Measurements from ENCODE around the gene THAP12.

The THAP12 gene

DNA sequence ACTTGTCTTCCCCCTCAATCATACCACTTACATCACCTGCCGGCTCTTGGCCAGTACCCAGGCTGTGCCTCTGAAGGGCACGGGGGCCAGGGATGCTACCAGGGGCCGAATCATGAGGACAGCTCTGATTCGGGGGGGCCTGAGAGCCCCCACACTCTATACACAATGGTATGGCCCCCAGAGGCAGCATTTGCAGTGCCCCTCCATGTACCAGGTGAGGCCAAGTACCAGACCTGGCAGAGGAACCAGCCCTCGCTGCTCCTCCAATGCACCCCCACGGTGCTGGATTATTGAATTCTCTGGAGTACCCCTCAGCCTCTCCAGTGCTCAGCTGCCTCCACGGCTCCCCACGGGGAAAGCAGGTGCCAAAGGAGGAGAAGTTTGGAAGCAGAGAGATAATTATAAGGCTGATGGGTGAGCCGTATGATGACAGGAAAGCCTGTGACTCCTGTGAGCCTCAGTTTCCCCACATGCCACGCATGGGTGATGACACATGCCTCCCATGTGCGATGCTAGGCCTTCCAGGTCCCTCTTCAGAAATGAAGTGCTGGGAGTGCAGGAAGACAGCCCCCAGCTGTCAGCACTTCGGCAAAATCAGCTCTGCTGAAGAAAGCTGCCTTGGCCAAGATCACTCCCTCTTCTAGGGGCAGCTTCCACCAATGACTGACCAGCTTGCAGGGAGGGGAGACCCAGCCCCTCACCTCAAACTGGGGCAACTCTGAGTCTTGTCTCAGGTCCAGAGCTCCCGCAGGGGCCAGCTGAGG lies 69.9 kb downstream of the THAP12 start:
- H3K4me2 ChIP-seq, result no peak overlapping the region
- TF ChIP-seq Cebpa-rat (IDR thresholded peaks at IDR 0.05), result no peak
- H3K27me3 ChIP-seq, result peaks cover 0 to 8% (median 0%) of the 10 kb centered on the region in 11 experiments; a peak in 4 of 22 replicates
- peaks cover 0 to 4% (median 0%) of the 10 kb centered on the region in 11 experiments; a peak in 2 of 22 replicates for H4K20me1 ChIP-seq
- no peaks in the 10 kb centered on the region for H3K36me3 ChIP-seq
- H3K4me3 ChIP-seq, result no peak overlapping the region
- no peaks in the 10 kb centered on the region for H3K9me3 ChIP-seq (replicated peaks in 1 of 11)
- H3K9ac ChIP-seq, result no peak overlapping the region
- peaks cover 0 to 11% (median 7%) of the 10 kb centered on the region in 10 experiments; a peak in 10 of 20 replicates for H3K4me1 ChIP-seq
- H3K27ac ChIP-seq, result no peak overlapping the region

DNA sequence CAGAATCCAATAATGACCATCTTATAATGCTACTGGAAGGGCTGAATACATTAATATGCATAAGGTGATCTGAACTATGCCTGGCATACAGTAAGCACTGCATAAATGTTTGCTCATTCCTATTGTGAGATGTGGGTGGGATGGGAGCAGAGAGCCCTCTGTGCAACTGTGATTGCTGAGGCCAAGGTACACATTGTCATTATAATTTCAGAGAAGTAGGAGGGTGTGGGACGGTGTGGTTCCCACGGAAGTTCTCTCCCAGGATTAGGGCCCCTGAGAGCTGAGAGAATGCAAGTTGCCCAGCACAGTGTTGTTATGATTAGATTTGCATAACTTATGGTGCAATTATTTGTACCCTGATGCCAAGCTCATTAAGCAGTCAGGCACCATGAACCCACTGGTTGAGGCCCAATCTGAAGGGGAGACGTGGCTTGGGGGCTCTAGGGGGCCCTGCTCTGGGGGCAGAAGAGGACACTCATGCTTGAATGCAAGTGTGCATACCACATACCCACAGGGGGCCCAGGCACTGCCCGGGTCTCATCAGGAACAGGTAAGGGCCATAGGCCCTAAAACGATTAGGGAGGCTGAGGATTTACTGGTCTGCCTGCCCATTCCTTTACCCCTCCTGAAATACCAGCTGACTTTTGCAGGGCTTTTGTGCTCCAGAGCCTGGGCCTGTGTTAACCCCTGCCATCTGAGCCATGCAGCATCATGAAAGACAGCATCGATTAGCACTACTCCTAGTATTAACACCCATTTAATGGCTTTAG lies 72.8 kb downstream of the THAP12 start:
- TF ChIP-seq Cebpa-rat (IDR thresholded peaks at IDR 0.05), result no peak
- no peaks in the 10 kb centered on the region; a peak in 2 of 22 replicates for H4K20me1 ChIP-seq

GRCh38 chr11:76307396-76307795 lies 73.5 kb downstream of the THAP12 start:
- no peaks in the 10 kb centered on the region; a peak in 2 of 22 replicates for H4K20me1 ChIP-seq
- no peaks in the 10 kb centered on the region for H3K27me3 ChIP-seq
- H3K4me3 ChIP-seq, result no peak overlapping the region
- H3K36me3 ChIP-seq, result no peaks in the 10 kb centered on the region
- no peaks in the 10 kb centered on the region for H3K4me1 ChIP-seq
- no peak overlapping the region for H3K9ac ChIP-seq
- no peak overlapping the region for H3K27ac ChIP-seq
- no peaks in the 10 kb centered on the region for H3K9me3 ChIP-seq (replicated peaks in 1 of 11)
- no peak for TF ChIP-seq Cebpa-rat (IDR thresholded peaks at IDR 0.05)
- no peak overlapping the region for H3K4me2 ChIP-seq

More for the DNA sequence above, 72.8 kb downstream of the THAP12 start:
- no peaks in the 10 kb centered on the region for H3K9me3 ChIP-seq (replicated peaks in 1 of 11)
- no peak overlapping the region for H3K9ac ChIP-seq
- no peaks in the 10 kb centered on the region for H3K27me3 ChIP-seq
- no peak overlapping the region for H3K27ac ChIP-seq
- H3K4me2 ChIP-seq, result no peak overlapping the region
- H3K4me3 ChIP-seq, result no peak overlapping the region
- H3K4me1 ChIP-seq, result no peaks in the 10 kb centered on the region
- no peaks in the 10 kb centered on the region for H3K36me3 ChIP-seq

DNA sequence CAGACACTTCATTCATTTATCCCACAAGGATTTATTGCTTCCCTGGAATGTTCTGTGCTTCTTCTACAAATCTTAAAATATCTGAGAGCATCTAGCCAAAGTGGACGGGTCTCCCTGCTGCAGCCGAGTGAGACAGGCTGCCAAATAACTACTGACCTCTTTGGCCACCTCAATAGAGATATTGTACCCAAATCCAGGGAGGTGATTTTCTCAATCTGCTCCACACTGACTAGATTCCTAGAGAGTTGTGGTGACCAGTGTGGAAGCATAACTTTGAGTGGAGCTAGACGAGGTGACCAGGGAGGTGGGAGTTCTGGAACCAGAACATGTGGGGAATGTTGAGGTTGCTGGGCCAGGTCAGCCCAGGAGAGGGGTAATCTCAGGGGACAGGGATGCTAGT lies 77.5 kb downstream of the THAP12 start:
- H3K4me1 ChIP-seq, result no peaks in the 10 kb centered on the region
- TF ChIP-seq Cebpa-rat (IDR thresholded peaks at IDR 0.05), result no peak
- H4K20me1 ChIP-seq, result no peaks in the 10 kb centered on the region; a peak in 1 of 22 replicates
- H3K4me3 ChIP-seq, result no peak overlapping the region
- H3K27ac ChIP-seq, result no peak overlapping the region
- no peak overlapping the region for H3K9ac ChIP-seq
- no peaks in the 10 kb centered on the region for H3K27me3 ChIP-seq
- no peaks in the 10 kb centered on the region for H3K36me3 ChIP-seq
- no peaks in the 10 kb centered on the region for H3K9me3 ChIP-seq (replicated peaks in 1 of 11)
- H3K4me2 ChIP-seq, result no peak overlapping the region

- H3K4me2 ChIP-seq, result no peak overlapping the region
- no peak for TF ChIP-seq Cebpa-rat (IDR thresholded peaks at IDR 0.05)
- H3K9ac ChIP-seq, result no peak overlapping the region
- H3K4me3 ChIP-seq, result no peak overlapping the region
- no peaks in the 10 kb centered on the region for H3K9me3 ChIP-seq (replicated peaks in 1 of 11)
- no peak overlapping the region for H3K27ac ChIP-seq
- H3K4me1 ChIP-seq, result no peaks in the 10 kb centered on the region
- no peaks in the 10 kb centered on the region; a peak in 1 of 22 replicates for H4K20me1 ChIP-seq
- H3K27me3 ChIP-seq, result no peaks in the 10 kb centered on the region
- no peaks in the 10 kb centered on the region for H3K36me3 ChIP-seq
These were observed 77.9 kb downstream of the THAP12 start for GRCh38 chr11:76302996-76303395.

Measured in BLaER1 treated with 17β-estradiol and CSF1 and Interleukin-3, amounts not matched to agents 10 nM and 100 nM (cell line).